CD4-positive, alpha-beta T cell treated with Interleukin-17A for 4 hours (primary cell): ENCODE data around the gene ARFGAP3.

Source experiments
- DNase-seq: peaks from one replicate; pipeline ENCODE4 v3.0.0-alpha.2; 2020; ENCODE audit warnings: mixed read lengths

Gene ARFGAP3

GRCh38 chr22:42856865-42857704, at the start of gene ARFGAP3:
TSS of gene ARFGAP3 (minus strand) at chr22:42857273. CDS start at chr22:42857182, 91 bp downstream.
- peak; percentile 96 for DNase-seq

- DNase-seq: no peak
Observed at GRCh38 chr22:42905702-42906183, 48.7 kb upstream of the ARFGAP3 start.

GRCh38 chr22:42905217-42905616, 48.1 kb upstream of the ARFGAP3 start:
- DNase-seq: no peak

GRCh38 chr22:42904050-42904449, 47.0 kb upstream of the ARFGAP3 start:
- no peak for DNase-seq

GRCh38 chr22:42902875-42903510, 45.9 kb upstream of the ARFGAP3 start:
- DNase-seq: no peak

- DNase-seq: no peak
Observed at GRCh38 chr22:42901790-42902508, 44.9 kb upstream of the ARFGAP3 start.

- DNase-seq: no peak
Observed at GRCh38 chr22:42897960-42898359, 40.9 kb upstream of the ARFGAP3 start.

GRCh38 chr22:42895541-42895981, 38.5 kb upstream of the ARFGAP3 start:
- DNase-seq: no peak

GRCh38 chr22:42895087-42895486, 38.0 kb upstream of the ARFGAP3 start:
- peak; percentile 9 for DNase-seq

GRCh38 chr22:42893371-42894150, 36.5 kb upstream of the ARFGAP3 start:
- DNase-seq: peak; percentile 38

GRCh38 chr22:42892571-42893316, 35.7 kb upstream of the ARFGAP3 start:
- DNase-seq: no peak

GRCh38 chr22:42892156-42892555, 35.1 kb upstream of the ARFGAP3 start:
- no peak for DNase-seq

- no peak for DNase-seq
Observed at GRCh38 chr22:42891696-42892095, 34.6 kb upstream of the ARFGAP3 start.

GRCh38 chr22:42891008-42891407, 33.9 kb upstream of the ARFGAP3 start:
- no peak for DNase-seq

- DNase-seq: no peak
Observed at GRCh38 chr22:42889304-42889703, 32.2 kb upstream of the ARFGAP3 start.

GRCh38 chr22:42887523-42888507, 30.7 kb upstream of the ARFGAP3 start:
- no peak for DNase-seq

GRCh38 chr22:42887120-42887519, 30.0 kb upstream of the ARFGAP3 start:
- no peak for DNase-seq

- no peak for DNase-seq
Observed at GRCh38 chr22:42885446-42885845, 28.4 kb upstream of the ARFGAP3 start.

- no peak for DNase-seq
Observed at GRCh38 chr22:42884616-42885375, 27.7 kb upstream of the ARFGAP3 start.

- no peak for DNase-seq
Observed at GRCh38 chr22:42883970-42884369, 26.9 kb upstream of the ARFGAP3 start.
